Hepatocyte (in vitro differentiated cells): Measurements from ENCODE around the gene DENND4C. TPM values are rescaled to one million over a fixed set of nuclear protein-coding genes. Genes with fewer than 3 reads are reported as not detected.

Source experiments
- DNase-seq: peaks from one replicate; pipeline ENCODE4 v3.0.0-alpha.2; 2016; ENCODE audit warnings: low spot score
- H2AFZ ChIP-seq: fragments of 200-600 bp; sonication (generic); 2 replicates; pipeline ENCODE4 v1.6.0; 2016; ENCODE audit warnings: antibody characterized with exemption, mild to moderate bottlenecking
- H3K27ac ChIP-seq: fragments of 200-600 bp; sonication (generic); 2 replicates; pipeline ENCODE4 v1.5.1; 2016; ENCODE audit warnings: mild to moderate bottlenecking
- H3K27me3 ChIP-seq: fragments of 200-600 bp; sonication (generic); 2 replicates; pipeline ENCODE4 v1.6.1; 2016
- H3K36me3 ChIP-seq: fragments of 200-600 bp; sonication (generic); replicated peaks from 2 replicates; pipeline ENCODE4 v1.5.1; 2016; ENCODE audit warnings: low read depth; ENCODE audit not compliant: insufficient read depth
- H3K4me1 ChIP-seq: fragments of 200-600 bp; sonication (generic); 2 replicates; pipeline ENCODE4 v1.5.1; 2016; ENCODE audit warnings: mild to moderate bottlenecking, moderate library complexity; ENCODE audit not compliant: insufficient read depth
- H3K4me2 ChIP-seq: fragments of 200-600 bp; sonication (generic); 2 replicates; pipeline ENCODE4 v1.6.0; 2016
- H3K4me3 ChIP-seq: fragments of 200-600 bp; sonication (generic); 2 replicates; pipeline ENCODE4 v1.5.1; 2016; ENCODE audit warnings: mild to moderate bottlenecking
- H3K79me2 ChIP-seq: fragments of 200-600 bp; sonication (generic); 2 replicates; pipeline ENCODE4 v1.6.0; 2017; ENCODE audit warnings: mild to moderate bottlenecking
- H3K9me2 ChIP-seq: fragments of 200-600 bp; sonication (generic); replicated peaks from 2 replicates; pipeline ENCODE4 v1.6.0; 2017; ENCODE audit warnings: mild to moderate bottlenecking; ENCODE audit not compliant: insufficient read depth
- H3K9me3 ChIP-seq: fragments of 200-600 bp; sonication (generic); 2 replicates; pipeline ENCODE4 v1.5.1; 2016; ENCODE audit warnings: low read depth, mild to moderate bottlenecking
- H4K20me1 ChIP-seq: fragments of 200-600 bp; sonication (generic); 2 replicates; pipeline ENCODE4 v1.6.0; 2016; ENCODE audit warnings: mild to moderate bottlenecking; ENCODE audit not compliant: insufficient read depth, poor library complexity, severe bottlenecking
- EZH2 ChIP-seq: fragments of 200-600 bp; sonication (generic); IDR thresholded peaks from 2 replicates; pipeline ENCODE4 v1.6.1; 2016; ENCODE audit warnings: antibody characterized with exemption, mild to moderate bottlenecking, borderline replicate concordance
- EZH2phosphoT487 ChIP-seq: fragments of 200-600 bp; sonication (generic); IDR thresholded peaks from one replicate; pipeline ENCODE4 v1.6.1; 2018; ENCODE audit warnings: antibody characterized with exemption, mild to moderate bottlenecking, low read depth, moderate library complexity; ENCODE audit not compliant: unreplicated experiment, severe bottlenecking
- WGBS: methylation state at CpG from one replicate; pipeline ENCODE4 v1.1.6; 2016; ENCODE audit warnings: low lambda C conversion rate; ENCODE audit errors: missing lambda C conversion rate; 5-methylcytosine and 5-hydroxymethylcytosine counted together
- polyA plus RNA-seq: library from polyadenylated mRNA; unstranded; fragments of >200 nt; fragmentation: Nextera tagmentation; extraction: Ambion mirVana; gene quantifications from 2 replicates; pipeline ENCODE4 v1.2.1, GENCODE V29; 2016
- total RNA-seq: library from RNA; depleted of rRNA; stranded (reverse); fragments of >200 nt; gene quantifications from 2 replicates; pipeline ENCODE4 v1.2.3, GENCODE V29; 2014
- TF ChIP-seq, protein P1 (sequence below): fragments of 200-600 bp; sonication (generic); IDR thresholded peaks from 2 replicates; pipeline ENCODE4 v1.5.1; 2016; ENCODE audit warnings: antibody characterized with exemption, mild to moderate bottlenecking; ENCODE audit not compliant: poor library complexity

Gene DENND4C
- total and polyA plus RNA-seq, 2 experiments from 2014 or later = 14.9 to 82.6 TPM

DNA sequence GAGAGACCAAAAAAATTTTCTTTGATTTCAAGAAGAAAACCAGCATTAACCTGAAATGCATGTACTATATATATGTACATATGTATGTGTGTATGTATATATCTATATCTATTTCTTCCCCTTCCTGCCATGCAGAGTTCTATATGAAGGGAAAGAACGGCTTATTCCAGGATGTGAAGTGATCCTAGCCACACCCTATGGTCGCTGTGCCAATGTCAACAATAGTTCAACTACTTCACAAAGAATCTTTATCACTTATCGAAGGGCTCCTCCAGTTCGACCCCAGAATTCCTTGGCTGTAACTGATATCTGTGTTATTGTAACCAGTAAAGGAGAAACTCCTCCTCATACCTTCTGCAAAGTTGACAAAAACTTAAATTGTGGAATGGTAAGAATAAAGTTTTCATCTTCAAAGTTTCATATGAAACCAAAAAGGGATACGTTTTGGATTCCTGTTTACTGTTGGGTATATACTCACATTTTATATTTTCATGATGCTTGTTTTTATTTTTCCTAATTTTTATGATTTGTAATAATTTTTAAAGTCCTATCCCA lies 56.2 kb downstream of the DENND4C start:
- Histone ChIP-seq H3K27me3 (no peaks in the 10 kb centered on the region), H2AFZ (no peak overlapping the region), H3K4me2 (no peak overlapping the region), H3K4me3 (no peak overlapping the region), H3K4me1 (no peaks in the 10 kb centered on the region), H3K9me3 (no peaks in the 10 kb centered on the region), H3K9me2 (no peaks in the 10 kb centered on the region), H3K36me3 (peaks cover 6% of the 10 kb centered on the region), H3K79me2 (peaks cover 73% of the 10 kb centered on the region), H4K20me1 (peaks cover 8% of the 10 kb centered on the region), H3K27ac (no peak overlapping the region)
- DNase-seq = no peak
- 66% methylated on average over 5 of the region's 5 CpGs for WGBS
- TF ChIP-seq, protein P1, sequence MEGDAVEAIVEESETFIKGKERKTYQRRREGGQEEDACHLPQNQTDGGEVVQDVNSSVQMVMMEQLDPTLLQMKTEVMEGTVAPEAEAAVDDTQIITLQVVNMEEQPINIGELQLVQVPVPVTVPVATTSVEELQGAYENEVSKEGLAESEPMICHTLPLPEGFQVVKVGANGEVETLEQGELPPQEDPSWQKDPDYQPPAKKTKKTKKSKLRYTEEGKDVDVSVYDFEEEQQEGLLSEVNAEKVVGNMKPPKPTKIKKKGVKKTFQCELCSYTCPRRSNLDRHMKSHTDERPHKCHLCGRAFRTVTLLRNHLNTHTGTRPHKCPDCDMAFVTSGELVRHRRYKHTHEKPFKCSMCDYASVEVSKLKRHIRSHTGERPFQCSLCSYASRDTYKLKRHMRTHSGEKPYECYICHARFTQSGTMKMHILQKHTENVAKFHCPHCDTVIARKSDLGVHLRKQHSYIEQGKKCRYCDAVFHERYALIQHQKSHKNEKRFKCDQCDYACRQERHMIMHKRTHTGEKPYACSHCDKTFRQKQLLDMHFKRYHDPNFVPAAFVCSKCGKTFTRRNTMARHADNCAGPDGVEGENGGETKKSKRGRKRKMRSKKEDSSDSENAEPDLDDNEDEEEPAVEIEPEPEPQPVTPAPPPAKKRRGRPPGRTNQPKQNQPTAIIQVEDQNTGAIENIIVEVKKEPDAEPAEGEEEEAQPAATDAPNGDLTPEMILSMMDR = no peak

DNA sequence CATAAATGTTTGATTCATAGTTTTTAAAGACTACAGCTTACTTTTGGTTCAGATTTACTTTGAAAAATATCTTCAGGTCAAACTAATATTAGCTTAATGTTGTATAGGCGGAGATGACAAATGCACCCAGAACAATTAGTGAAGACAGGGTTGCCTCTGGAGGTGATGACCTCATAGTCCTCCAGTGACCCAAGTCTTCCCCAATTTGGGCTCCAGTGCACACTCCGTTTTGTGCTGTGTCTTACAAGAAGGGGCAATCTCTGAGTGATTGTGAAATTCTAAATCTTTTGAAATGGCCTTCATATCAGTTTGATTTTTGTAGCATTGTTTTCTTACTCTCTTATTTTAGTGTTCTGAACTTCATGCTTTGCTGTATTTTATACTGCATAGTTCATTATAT lies 57.6 kb downstream of the DENND4C start:
- H3K36me3 ChIP-seq = peaks cover 6% of the 10 kb centered on the region
- peaks cover 62% of the 10 kb centered on the region for H3K79me2 ChIP-seq
- H3K9me2 ChIP-seq = no peaks in the 10 kb centered on the region
- no peak overlapping the region for H3K4me2 ChIP-seq
- no peaks in the 10 kb centered on the region for H3K9me3 ChIP-seq
- H2AFZ ChIP-seq = no peak overlapping the region
- H3K27ac ChIP-seq = no peak overlapping the region
- WGBS = 93% methylated on average over 2 of the region's 2 CpGs
- no peak for DNase-seq
- H3K4me1 ChIP-seq = no peaks in the 10 kb centered on the region
- H3K27me3 ChIP-seq = no peaks in the 10 kb centered on the region
- H3K4me3 ChIP-seq = no peak overlapping the region
- TF ChIP-seq, protein P1 = no peak
- no peak for TF ChIP-seq EZH2phosphoT487
- TF ChIP-seq EZH2 = no peak
- peaks cover 7% of the 10 kb centered on the region for H4K20me1 ChIP-seq

DNA sequence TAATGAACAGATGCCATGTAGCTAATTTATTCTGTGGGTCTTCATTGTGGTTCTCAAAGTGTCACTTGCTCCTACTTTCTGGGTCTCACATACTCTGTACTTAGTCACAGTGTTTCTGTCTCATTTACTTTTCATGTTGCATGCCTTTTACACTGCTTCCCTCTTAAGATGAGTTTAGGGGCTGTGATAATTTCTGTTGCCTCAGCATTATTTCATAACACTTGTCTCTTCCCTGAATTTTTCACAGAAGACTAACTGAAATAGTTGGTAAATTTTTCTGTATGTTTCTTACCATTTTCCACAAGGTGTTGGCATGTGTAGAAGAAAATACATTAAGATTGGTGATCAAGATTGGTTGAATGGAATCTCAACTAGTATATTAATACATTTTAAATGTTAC lies 59.6 kb downstream of the DENND4C start:
- TF ChIP-seq, protein P1 = no peak
- TF ChIP-seq EZH2phosphoT487 = no peak
- TF ChIP-seq EZH2 = no peak
- H3K36me3 ChIP-seq = peaks cover 6% of the 10 kb centered on the region

DNA sequence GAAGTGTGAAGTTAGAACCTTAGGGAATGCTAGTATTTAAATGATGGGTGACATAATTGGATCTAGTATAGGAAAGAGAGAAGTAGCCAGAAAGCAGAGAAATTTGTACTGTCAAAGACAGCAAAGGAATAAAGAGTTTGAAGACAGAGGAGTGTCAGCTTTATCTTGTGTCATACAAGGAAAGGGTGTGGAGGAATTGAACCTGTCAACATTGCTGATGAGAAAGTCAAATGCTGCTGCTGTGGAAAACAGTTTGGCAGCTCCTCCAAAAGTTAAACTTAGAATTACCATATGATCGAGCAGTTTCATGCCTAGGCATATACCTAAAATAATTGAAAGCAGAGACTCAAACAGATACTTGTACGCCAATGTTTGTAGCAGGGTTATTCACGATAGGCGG lies 63.7 kb downstream of the DENND4C start:
- DNase-seq = no peak
- H2AFZ ChIP-seq = no peak overlapping the region
- peaks cover 8% of the 10 kb centered on the region for H3K79me2 ChIP-seq
- 93% methylated on average over 4 of the region's 4 CpGs for WGBS
- H3K4me2 ChIP-seq = no peak overlapping the region
- TF ChIP-seq EZH2 (no peak), EZH2phosphoT487 (no peak)
- TF ChIP-seq, protein P1 = no peak
- H3K27ac ChIP-seq = no peak overlapping the region
- H3K9me2 ChIP-seq = no peaks in the 10 kb centered on the region
- no peaks in the 10 kb centered on the region for H4K20me1 ChIP-seq
- no peaks in the 10 kb centered on the region for H3K9me3 ChIP-seq
- no peaks in the 10 kb centered on the region for H3K27me3 ChIP-seq
- H3K36me3 ChIP-seq = peaks cover 6% of the 10 kb centered on the region
- no peaks in the 10 kb centered on the region for H3K4me1 ChIP-seq
- H3K4me3 ChIP-seq = no peak overlapping the region

More for the DNA sequence above, 59.6 kb downstream of the DENND4C start:
- peaks cover 43% of the 10 kb centered on the region for H3K79me2 ChIP-seq
- H3K4me2 ChIP-seq = no peak overlapping the region
- H2AFZ ChIP-seq = no peak overlapping the region
- H3K4me3 ChIP-seq = no peak overlapping the region
- no peak for DNase-seq
- no peaks in the 10 kb centered on the region for H3K27me3 ChIP-seq
- H4K20me1 ChIP-seq = peaks cover 5% of the 10 kb centered on the region
- no peaks in the 10 kb centered on the region for H3K9me2 ChIP-seq
- no peaks in the 10 kb centered on the region for H3K9me3 ChIP-seq
- H3K27ac ChIP-seq = no peak overlapping the region
- H3K4me1 ChIP-seq = no peaks in the 10 kb centered on the region
